Left kidney (tissue), 2 donors: ENCODE data around the gene PDIA3. TPM values are rescaled to one million over a fixed set of nuclear protein-coding genes. Genes with fewer than 3 reads are reported as not detected.
"Not testable (repeated sequence)": the region's sequence is repeated elsewhere in the genome, so short reads cannot be mapped to it uniquely, and the experiment has no call there.

ENCODE experiments used
- DNase-seq: peaks from one replicate; pipeline ENCODE4 v3.0.0-alpha.2; 2013
- polyA plus RNA-seq: library from polyadenylated mRNA; unstranded; fragments of 120-200 nt; gene quantifications from one replicate; pipeline ENCODE4 v1.2.1, GENCODE V29; 2013; ENCODE audit not compliant: insufficient read length

PDIA3 gene
- polyA plus RNA-seq, 1 donor, result 569 TPM

DNA sequence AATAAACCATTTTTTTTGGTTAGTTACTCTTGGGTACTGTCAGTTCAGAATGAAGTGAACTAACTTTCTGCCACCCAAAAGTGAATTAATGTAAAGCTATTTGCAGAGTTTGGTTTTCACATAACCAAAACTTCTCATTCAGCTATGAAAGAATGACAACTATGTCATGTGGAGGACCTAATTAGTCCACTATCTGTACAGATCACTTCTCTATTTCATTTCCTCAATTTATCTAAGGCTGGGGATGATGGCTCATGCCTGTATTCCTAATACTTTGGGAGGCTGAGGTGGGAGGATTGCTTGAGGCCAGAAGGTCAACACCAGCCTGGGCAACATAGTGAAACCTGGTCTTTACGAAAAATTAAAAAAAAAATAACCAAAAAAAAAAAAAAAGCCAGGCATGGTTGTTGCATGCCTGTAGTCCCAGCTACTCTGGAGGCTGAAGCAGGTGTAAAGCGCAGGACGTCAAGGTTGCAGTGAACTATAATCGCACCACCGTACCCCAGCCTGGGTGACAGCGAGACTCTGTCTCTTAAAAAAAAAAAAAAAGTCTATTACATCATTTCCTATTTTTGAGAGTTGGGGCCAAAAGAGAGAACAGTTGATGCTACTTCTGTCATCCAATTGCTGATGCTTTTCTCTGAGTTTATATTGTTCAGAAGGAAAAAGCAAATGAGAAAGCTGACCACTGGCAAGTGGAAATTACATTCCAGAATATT is 62.9 kb downstream of the PDIA3 start:
- DNase-seq, result no peak

DNA sequence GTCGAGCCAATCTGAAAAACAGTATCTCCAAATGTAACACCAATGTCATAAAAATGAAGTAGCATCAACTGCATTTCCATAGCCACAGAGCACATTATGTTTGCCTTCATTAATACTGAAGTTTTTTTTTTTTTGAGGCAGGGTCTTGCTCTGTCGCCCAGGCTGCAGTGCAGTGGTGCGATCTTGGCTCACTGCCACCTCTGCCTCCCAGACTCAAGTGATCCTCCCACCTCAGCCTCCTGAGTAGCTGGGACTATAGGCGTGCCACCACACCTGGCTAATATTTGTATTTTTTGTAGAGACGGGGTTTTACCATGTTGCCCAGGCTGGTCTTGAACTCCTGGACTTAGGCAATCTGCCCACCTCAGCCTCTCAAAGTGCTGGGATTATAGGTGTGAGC is 68.8 kb downstream of the PDIA3 start:
- not testable (repeated sequence) for DNase-seq

DNA sequence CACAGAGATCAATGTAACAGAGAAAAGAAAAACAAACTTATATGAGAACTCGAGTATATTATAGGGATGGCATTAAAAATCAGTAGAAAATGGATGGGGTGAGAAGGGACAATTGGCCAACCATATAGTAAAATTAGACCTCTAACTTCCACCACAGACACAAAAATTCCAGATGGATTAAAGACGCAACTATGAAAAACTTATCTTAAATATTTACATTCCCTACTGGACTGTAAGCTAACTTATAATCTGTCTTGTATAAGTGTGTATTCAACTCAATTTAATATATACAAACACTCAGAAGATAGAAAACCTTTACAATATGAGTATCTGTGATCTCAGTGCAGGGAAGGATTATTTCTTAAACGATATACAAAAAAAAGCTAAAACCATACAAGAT is 75.3 kb downstream of the PDIA3 start:
- DNase-seq, result no peak

Other genes starting within 250 kb of the PDIA3 start
- gene MAP1A, start 228.8 kb upstream of the PDIA3 start, polyA plus RNA-seq, result 9.3 TPM
- gene PPIP5K1, start 156.2 kb upstream of the PDIA3 start, polyA plus RNA-seq, result 37.2 TPM
- 3.4 TPM for gene CKMT1B, start 152.4 kb upstream of the PDIA3 start, polyA plus RNA-seq
- 1.8 TPM for gene STRC, start 127.6 kb upstream of the PDIA3 start, polyA plus RNA-seq
- 11.9 TPM for gene CATSPER2, start 97.6 kb upstream of the PDIA3 start, polyA plus RNA-seq
- gene CKMT1A, start 52.6 kb upstream of the PDIA3 start, polyA plus RNA-seq, result 2.5 TPM
- gene ELL3, start 30.5 kb downstream of the PDIA3 start, polyA plus RNA-seq, result 4.6 TPM
- gene SERF2, start 45.9 kb downstream of the PDIA3 start, polyA plus RNA-seq, result 529 TPM
- not detected for gene SERINC4, start 53.8 kb downstream of the PDIA3 start, polyA plus RNA-seq
- gene HYPK, start 54.2 kb downstream of the PDIA3 start, polyA plus RNA-seq, result 21.6 TPM
- 65.8 TPM for gene MFAP1, start 78.3 kb downstream of the PDIA3 start, polyA plus RNA-seq
- gene WDR76, start 80.6 kb downstream of the PDIA3 start, polyA plus RNA-seq, result 20.4 TPM